Measurements from ENCODE around the gene TOR1A.
"Not testable (repeated sequence)": the region's sequence is repeated elsewhere in the genome, so short reads cannot be mapped to it uniquely, and the experiment has no call there.

Gene TOR1A

GRCh38 chr9:129822898-129823541 lies 916 bp downstream of the TOR1A start:
- DNase-seq (ENCODE audit: low spot score): no peak

GRCh38 chr9:129816501-129817435 lies 7.2 kb downstream of the TOR1A start:
- no peak for DNase-seq (ENCODE audit: low spot score)

- DNase-seq (ENCODE audit: low spot score): no peak
Observed at GRCh38 chr9:129815278-129815677, 8.7 kb downstream of the TOR1A start.

- no peak for DNase-seq (ENCODE audit: low spot score)
Observed at GRCh38 chr9:129814432-129815223, 9.3 kb downstream of the TOR1A start.

DNA sequence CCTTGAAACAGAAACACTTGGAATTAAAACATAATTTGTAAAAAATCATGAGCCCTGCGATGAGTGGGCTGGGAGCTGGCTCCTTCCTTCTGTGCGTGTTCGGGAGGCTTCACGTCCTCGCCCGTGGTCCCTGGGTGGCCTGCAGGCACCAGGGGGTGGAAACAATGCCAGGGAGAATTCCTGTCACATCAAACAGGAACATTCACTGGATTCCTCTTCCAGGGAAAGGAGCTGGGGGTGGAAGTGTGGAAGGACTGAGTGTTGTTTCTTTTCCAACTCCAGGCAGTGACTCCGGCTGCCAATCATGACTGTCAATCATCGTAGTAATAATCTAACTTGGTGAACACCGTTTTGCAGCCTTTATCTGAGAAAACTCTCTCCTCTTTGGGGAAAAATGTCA lies 10.3 kb downstream of the TOR1A start:
- no peak for DNase-seq (ENCODE audit: low spot score)

- DNase-seq (ENCODE audit: low spot score): no peak
Observed at GRCh38 chr9:129812385-129812784, 11.6 kb downstream of the TOR1A start.

GRCh38 chr9:129811967-129812363 lies 12.0 kb downstream of the TOR1A start:
- no peak for DNase-seq (ENCODE audit: low spot score)

- DNase-seq (ENCODE audit: low spot score): no peak
Observed at GRCh38 chr9:129810788-129811187, 13.1 kb downstream of the TOR1A start.

- no peak for DNase-seq (ENCODE audit: low spot score)
Observed at GRCh38 chr9:129810116-129810515, 13.8 kb downstream of the TOR1A start.

DNA sequence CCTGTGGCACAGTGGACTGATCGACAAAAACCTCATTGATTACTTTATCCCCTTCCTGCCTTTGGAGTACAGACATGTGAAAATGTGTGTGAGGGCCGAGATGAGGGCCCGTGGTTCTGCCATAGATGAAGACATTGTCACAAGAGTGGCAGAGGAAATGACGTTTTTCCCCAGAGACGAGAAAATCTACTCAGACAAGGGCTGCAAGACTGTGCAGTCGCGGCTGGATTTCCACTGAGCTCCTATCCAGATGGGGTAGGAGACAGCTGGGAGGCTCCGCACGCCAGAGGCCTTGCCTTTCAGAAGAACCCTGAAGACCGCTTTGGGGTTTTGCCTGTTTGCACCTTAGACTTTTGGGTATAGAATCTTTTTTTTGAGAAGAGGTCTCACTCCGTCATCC lies 14.6 kb downstream of the TOR1A start:
- DNase-seq (ENCODE audit: low spot score): no peak

- no peak for DNase-seq (ENCODE audit: low spot score)
Observed at GRCh38 chr9:129806061-129806460, 17.9 kb downstream of the TOR1A start.

DNA sequence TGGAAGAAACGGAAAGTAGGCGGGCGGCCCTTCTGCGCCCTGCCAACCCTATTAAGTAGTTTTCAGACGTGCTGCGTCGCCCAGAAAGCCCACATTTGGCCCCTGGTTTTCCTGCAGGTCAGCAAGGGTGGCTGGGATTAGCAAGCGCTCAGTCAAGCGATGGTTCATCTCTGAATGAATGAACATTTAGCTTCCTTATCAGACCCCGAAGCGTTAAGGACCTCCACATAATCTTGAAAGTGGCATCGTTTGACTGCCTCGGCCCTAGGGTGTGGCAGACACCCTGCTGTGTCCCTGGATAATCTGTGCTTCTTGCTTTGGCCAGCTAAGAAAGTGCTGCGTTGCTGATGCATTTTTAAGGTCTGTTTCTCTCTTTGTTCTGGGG lies 20.3 kb downstream of the TOR1A start:
- no peak for DNase-seq (ENCODE audit: low spot score)

DNA sequence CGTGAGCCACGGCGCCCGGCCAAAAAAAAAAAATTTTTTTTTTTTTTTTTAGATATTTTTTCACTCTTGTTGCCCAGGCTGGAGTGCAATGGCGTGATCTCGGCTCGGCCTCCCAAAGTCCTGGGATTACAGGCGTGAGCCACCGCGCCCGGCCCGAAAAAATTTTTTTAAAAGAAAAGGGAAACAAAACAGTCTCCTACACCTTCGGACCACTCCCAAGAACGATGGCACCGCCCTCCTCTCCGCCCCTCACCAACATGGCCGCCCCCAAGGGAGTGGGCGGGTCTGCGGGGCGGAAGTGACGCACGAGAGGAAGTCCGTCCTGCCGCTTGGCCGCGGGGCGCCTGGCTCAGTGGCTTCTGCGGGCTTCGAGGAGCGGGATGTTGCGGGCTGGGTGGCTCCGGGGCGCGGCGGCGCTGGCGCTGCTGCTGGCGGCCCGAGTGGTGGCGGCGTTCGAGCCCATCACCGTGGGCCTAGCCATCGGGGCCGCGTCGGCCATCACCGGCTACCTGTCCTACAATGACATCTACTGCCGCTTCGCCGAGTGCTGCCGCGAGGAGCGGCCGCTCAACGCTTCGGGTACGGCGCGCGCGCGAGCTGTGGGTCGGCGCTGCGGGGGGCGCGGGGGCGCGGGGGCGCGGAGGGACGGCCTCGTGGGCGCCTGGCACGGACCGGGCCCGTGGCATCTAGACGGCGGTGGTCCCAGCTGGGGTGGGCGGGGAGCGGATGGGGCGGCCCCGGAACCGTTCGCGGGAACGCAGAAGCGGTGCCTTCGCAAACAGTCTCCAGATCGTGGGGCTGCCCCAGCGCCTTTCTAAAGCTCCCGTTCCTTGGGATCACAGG lies 20.9 kb downstream of the TOR1A start, which contains the start of gene TOR1B:
TOR1B (plus strand) TSS at position 352 of the 843 bp plus-strand sequence; CDS start at position 381, 29 bp downstream.
- peak; percentile 92 for DNase-seq (ENCODE audit: low spot score)

- DNase-seq (ENCODE audit: low spot score): no peak
Observed at GRCh38 chr9:129801504-129801903, 22.4 kb downstream of the TOR1A start.

- DNase-seq (ENCODE audit: low spot score): no peak
Observed at GRCh38 chr9:129798973-129799372, 25.0 kb downstream of the TOR1A start.

DNA sequence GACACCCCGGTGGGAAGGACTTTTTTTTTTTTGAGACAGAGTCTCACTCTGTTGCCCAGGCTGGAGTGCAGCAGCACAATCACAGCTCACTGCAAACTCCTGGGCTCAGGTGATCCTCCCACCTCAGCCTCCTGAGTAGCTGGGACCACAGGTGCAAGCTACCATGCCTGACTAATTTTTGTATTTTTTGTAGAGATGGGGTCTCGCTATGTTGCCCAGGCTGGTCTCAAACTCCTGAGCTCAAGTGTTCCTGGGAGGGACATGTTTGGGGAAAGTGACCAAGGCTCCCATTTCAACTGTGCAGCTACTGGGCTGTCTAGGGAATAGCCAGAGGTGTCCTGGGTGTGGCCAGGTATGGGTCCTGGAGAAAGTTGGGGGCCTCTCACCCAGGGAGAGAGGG lies 27.9 kb downstream of the TOR1A start:
- not testable (repeated sequence) for DNase-seq (ENCODE audit: low spot score)

DNA sequence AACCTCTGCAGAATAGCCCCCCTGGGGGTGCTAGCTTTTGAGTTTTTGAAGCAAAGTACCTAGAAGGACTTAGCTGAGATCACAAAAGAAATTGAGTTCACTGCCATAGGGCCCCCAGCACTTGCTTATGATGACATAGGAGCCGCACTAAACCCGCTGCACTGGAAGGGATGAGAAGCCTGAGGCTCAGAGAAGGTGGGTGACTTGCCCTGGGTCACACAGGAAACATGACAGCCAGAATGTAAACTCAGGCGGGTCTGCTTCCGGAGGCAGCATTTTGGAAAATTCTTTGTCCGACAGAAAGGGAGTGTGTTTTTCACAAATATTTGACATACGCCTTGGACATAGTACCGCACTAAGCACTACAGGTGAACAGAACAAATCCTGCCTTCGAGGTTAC lies 29.4 kb downstream of the TOR1A start:
- no peak for DNase-seq (ENCODE audit: low spot score)

- no peak for DNase-seq (ENCODE audit: low spot score)
Observed at GRCh38 chr9:129786481-129786880, 37.5 kb downstream of the TOR1A start.

DNA sequence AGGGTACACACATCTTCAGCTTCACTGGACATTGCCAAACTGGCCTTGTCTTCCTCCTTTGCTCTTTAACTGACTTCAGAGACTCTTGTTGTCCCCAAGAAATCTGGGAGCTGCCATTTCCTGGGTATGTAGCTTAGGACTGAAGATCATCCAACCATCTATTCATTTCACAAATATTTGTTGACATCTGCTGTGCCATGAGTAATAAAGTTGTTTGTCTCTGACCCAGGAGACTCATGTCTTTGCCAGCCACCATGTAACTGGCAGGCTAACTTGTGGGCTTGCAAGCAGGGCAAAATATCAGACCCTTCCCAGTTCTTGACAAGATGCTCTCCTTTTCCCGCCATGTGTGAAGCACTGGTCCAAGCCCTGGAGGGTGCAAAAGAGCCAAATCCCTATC lies 38.1 kb downstream of the TOR1A start:
- no peak for DNase-seq (ENCODE audit: low spot score)

DNA sequence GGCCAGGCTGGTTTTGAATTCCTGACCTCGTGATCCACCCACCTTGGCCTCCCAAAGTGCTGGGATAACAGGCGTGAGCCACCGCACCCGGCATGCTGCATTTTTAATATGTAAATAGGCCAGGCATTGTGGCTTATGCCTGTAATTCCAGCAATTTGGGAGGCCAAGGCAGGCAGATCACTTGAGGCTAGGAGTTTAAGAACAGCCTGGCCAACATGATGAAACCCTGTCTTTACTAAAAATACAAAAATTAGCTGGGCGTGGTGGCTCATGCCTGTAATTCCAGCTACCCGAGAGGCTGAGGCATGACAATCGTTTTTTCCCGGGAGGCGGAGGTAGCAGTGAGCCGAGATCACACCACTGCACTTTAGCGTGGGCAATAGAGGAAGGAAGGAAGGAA lies 39.0 kb downstream of the TOR1A start:
- DNase-seq (ENCODE audit: low spot score): not testable (repeated sequence)

DNA sequence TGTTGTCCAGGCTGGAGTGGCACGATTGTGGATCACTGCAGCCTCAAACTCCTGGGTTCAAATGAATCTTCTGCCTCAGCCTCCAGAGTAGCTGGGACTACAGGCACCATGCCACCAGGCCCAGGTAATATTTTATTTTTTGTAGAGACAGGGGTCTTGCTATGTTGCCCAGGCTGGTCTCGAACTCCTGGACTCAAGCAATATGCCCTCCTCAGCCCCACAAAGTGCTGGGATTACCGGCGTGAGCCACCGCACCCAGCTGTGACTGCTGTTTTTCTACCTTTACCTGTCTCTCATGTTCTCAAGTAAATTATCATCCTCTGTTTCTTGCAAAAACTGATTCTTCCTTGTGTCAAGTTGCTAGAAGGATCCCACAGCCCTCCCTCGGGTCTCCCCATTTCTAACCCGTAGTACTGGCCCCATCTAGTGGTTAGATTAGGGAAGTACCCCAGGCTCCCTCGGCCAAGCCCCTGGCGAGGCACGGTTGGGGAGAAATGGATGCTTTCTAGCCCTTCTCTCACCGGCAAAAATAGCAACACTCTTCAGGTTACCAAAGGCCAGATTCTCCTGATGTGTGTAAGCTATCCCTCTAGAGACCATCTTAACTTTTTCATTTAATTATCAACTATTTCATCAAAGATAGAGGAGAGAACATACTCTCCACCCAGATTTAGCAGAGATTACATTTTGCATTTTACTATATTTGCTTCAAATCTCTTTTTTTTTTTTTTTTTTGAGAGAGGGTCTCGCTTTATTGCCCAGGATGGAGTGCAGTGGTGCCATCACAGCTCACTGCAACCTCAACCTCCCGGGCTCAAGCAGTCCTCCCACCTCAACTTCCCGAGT lies 40.2 kb downstream of the TOR1A start:
- DNase-seq (ENCODE audit: low spot score): peak; percentile 69

All from globus pallidus (tissue), 1 donor.